HG03108 (cell line): ENCODE measurements around the gene GTF2I.
"Not testable (repeated sequence)": the region's sequence is repeated elsewhere in the genome, so short reads cannot be mapped to it uniquely, and the experiment has no call there.

ENCODE experiments used
- ATAC-seq: cut with Tn5 transposase; IDR thresholded peaks from one replicate; pipeline ENCODE4 v1.9.1; 2021; ENCODE audit warnings: moderate library complexity; ENCODE audit not compliant: unreplicated experiment

The GTF2I gene

GRCh38 chr7:74709880-74710671, 52.6 kb downstream of the GTF2I start:
- no peak for ATAC-seq

GRCh38 chr7:74713567-74713966, 56.0 kb downstream of the GTF2I start:
- no peak for ATAC-seq

DNA sequence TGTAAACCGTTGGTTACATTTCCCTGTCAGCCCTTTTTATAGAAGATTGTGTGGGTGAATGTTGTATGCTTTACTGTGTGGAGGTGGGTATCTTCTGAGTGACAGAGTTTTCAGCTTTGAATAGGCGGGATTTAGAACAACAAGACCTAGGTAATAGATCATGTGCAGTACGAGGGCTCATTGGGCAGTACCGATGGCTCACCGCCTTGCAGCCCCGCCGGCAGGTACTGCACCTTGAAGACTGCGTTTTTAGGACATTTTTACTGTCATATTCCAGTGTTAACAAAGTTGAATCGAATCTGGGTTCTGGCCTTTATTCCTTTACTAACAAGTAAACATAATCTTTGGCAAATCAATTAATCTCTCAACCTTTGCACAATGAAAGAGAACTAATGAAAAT, 60.4 kb downstream of the GTF2I start:
- no peak for ATAC-seq

GRCh38 chr7:74718336-74718735, 60.8 kb downstream of the GTF2I start:
- no peak for ATAC-seq

GRCh38 chr7:74722153-74722552, 64.6 kb downstream of the GTF2I start:
- ATAC-seq, result no peak

- no peak for ATAC-seq
Observed at GRCh38 chr7:74725840-74726239, 68.3 kb downstream of the GTF2I start.

DNA sequence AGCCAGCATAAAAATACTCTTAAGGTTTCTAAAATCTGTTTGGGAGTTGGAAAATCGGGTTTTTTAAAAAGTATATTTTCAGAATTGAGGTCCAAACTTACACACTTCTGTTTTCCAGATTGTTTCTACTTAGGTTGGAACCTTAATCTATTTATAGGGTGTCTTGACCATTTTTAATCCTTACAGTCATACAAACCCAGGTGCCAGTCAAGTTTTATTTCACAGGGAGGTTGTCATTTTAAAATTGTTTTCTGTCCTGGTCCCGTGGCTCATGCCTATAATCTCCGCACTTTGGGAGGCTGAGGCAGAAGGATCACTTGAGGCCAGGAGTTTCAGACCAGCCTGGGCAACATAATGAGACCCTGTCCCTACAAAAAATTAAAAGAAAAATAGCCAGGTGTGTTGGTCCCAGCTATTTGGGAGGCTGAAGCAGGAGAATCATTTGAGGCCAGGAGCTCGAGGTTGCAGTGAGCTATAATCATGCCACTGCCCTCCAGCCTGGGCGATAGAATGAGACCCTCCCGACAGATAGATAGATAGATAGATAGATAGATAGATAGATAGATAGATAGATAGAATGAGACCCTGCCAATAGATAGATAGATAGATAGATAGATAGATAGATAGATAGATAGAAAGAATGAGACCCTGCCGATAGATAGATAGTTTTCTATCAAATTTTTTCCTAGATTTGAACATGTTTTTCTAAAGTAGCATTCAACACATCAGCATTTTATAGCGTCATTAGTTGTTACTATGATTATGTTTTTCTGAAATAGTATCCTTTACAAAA, 69.0 kb downstream of the GTF2I start:
- ATAC-seq, result no peak

DNA sequence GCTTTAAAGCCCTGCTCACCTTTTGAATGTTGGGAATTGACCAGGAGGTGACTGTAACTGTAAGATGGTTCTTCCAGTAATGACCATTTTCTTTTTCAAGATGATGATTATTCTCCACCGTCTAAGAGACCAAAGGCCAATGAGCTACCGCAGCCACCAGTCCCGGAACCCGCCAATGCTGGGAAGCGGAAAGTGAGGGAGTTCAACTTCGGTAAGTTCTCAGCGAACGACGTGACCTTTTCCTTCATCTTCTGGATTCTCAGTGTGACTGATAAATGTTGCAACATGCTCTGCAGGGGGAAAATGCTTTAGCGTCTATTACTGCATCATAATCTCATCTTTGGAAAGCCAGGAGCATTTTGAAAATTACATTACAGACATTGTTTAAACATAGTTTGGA, 71.2 kb downstream of the GTF2I start:
- not testable (repeated sequence) for ATAC-seq

DNA sequence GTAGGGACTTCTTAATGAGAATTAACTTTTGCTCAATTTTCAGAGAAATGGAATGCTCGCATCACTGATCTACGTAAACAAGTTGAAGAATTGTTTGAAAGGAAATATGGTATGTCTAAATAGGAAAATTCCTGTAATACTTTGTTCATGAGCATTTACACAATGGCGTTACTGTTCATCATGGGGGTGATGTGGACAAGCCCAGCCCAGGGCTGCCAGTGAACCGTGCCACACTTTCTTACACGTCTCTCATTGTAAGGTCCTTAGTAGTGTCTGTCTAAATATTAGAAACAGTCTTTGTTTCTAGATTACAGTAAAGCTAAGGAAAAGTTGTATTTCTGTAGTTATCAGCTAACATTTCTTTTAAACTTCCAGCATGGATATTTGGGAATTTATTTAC, 72.7 kb downstream of the GTF2I start:
- ATAC-seq, result not testable (repeated sequence)

DNA sequence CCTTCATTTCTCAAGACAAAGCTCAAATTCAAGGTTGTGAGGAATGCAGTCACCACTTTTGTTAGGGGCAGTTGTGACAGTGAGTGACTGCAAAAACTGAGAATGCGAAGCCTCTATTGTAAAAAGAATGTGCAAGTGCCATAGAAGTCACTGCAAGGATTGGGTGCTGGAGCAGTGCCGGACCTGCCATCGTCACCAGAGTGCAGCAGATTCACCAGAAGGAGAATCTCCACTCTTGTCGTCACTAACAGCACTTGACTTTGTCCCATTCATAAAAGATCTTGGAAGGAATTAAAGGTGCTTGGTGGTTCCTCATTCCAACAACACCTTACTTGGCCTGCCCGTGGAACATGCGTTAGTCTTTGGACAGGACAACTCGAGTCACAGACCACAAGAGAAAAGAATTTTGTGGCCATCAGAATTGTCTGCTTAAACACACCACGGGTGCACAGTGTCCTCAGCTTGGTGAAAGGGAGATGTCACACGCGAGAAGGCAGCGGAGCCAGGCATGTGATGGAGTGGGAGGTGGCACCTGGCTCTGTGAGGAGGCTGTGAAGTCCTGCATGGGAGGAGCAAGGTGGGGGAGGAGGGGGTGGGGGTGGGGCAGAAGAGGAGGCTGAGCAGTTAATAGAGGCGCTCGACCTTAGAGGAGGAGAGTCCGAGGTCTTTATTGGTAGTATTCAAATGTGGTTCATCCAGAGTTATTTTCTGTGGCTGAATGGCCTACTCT, 82.6 kb downstream of the GTF2I start:
- not testable (repeated sequence) for ATAC-seq

- ATAC-seq, result not testable (repeated sequence)
Observed at GRCh38 chr7:74743936-74744557, 86.5 kb downstream of the GTF2I start.

GRCh38 chr7:74753921-74754482, 96.5 kb downstream of the GTF2I start:
- not testable (repeated sequence) for ATAC-seq

DNA sequence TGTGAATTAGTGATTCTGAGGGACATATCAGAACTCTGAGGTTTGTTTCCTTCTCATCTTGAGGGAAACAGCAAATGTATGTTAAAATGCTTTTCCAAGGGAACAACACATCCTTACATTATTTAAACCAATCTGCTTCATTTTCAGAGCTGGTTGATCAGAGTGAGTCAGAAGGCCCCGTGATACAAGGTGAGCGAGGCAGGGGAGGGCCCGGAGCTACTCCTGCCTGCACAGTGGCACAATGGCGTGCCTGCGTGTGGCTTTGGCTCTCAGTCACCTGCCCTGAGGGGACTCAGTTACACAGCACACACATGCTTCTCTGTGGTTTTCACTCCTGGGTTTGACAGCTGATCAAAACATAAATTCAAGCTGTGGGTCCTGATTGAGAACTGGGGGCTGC, 99.2 kb downstream of the GTF2I start:
- ATAC-seq, result not testable (repeated sequence)

GRCh38 chr7:74758268-74758667, 100.8 kb downstream of the GTF2I start:
- not testable (repeated sequence) for ATAC-seq

GRCh38 chr7:74758982-74759381, 101.5 kb downstream of the GTF2I start:
- ATAC-seq, result not testable (repeated sequence)

GRCh38 chr7:74765205-74765918, 107.8 kb downstream of the GTF2I start:
- peak; percentile 37 for ATAC-seq

DNA sequence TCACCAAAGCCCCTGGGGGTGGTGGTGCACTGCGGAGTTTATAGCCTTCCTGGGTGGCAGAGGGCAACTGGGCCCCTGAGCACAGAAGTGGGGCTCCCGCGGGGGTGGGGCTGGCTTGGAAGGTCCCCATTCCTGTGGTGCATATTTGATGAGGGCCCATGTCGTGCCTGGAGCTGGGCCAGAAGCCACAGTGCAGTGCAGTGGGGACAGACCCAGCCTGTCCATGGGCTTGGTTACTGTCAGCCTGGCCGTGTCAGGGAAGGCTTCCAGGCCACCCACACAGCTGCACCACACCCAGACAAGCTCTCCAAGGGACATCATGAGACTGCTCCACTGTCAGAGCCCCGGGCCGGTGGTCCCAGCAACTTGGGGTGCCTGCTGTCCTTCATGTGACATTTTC, 109.0 kb downstream of the GTF2I start:
- ATAC-seq, result peak; percentile 26

DNA sequence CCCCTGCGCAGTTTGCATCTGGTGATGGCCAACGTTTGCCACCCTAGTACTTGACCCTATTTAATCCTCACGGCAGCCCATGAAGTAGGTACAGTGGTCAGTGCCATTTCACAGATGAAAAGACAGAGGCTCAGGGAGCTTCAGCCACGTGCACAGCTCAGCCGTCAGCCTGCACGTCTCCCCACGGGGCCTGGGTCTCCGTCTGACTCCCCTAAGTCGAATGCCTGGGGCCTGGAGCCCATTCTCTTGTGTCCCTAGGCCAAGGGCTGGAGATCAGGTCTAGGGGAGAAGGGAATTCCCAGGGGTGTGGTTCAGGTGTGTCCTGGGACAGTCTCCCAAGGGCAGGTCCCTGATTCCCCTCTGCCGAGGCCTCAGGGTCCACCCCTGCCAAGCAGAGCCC, 109.5 kb downstream of the GTF2I start:
- ATAC-seq, result not testable (repeated sequence)

- ATAC-seq, result not testable (repeated sequence)
Observed at GRCh38 chr7:74770062-74770461, 112.5 kb downstream of the GTF2I start.

DNA sequence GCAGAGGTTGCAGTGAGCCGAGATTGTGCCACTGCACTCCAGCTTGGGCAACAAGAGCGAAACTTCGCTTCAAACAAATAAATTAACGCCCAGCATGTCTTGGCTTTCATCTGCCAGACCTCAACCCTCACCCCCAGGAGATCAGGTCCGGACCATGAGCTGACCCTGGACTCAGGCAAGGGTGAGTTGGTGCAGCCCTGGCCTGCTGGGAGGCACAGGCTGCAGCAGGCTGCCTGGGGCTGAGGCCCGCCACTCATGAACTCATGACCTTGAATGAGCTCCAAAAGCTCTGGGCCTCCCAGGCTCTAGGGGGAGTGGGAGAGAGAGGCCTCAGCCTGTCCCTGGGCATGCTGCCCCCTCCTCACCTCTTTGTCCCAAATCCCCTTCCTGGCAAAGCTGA, 114.6 kb downstream of the GTF2I start:
- not testable (repeated sequence) for ATAC-seq
